Fibroblast of mammary gland (primary cell): ENCODE measurements around the gene SLC5A1.

ENCODE experiments used
- DNase-seq: peaks from one replicate; pipeline ENCODE4 v3.0.0-alpha.2; 2010; ENCODE audit warnings: low read depth
- H3K4me3 ChIP-seq: 2 replicates; pipeline ENCODE4 v1.5.1; 2011; ENCODE audit warnings: low read depth, mild to moderate bottlenecking, low read length, moderate library complexity; ENCODE audit not compliant: control insufficient read depth
- CTCF ChIP-seq: conservative IDR thresholded peaks from 2 replicates; pipeline ENCODE4 v1.5.1; 2011; ENCODE audit warnings: low read depth, low read length, inconsistent platforms; ENCODE audit not compliant: control insufficient read depth, insufficient read depth

Gene SLC5A1

GRCh38 chr22:32044477-32044876 lies 1.4 kb downstream of the SLC5A1 start:
- no peak for DNase-seq
- H3K4me3 ChIP-seq: no peak overlapping the region
- TF ChIP-seq CTCF: no peak

- H3K4me3 ChIP-seq: no peak overlapping the region
- no peak for TF ChIP-seq CTCF
- peak; percentile 7 for DNase-seq
Observed at GRCh38 chr22:32044913-32045312, 1.9 kb downstream of the SLC5A1 start.

- no peak for TF ChIP-seq CTCF
- DNase-seq: no peak
- no peak overlapping the region for H3K4me3 ChIP-seq
Observed at GRCh38 chr22:32048069-32048468, 5.0 kb downstream of the SLC5A1 start.

- H3K4me3 ChIP-seq: no peak overlapping the region
- no peak for TF ChIP-seq CTCF
- DNase-seq: peak; percentile 92
Observed at GRCh38 chr22:32050678-32051515, 7.8 kb downstream of the SLC5A1 start.

GRCh38 chr22:32052244-32052643 lies 9.2 kb downstream of the SLC5A1 start:
- H3K4me3 ChIP-seq: no peak overlapping the region
- no peak for DNase-seq
- TF ChIP-seq CTCF: no peak

GRCh38 chr22:32052936-32053791 lies 10.1 kb downstream of the SLC5A1 start:
- TF ChIP-seq CTCF: no peak
- no peak overlapping the region for H3K4me3 ChIP-seq
- peak; percentile 14 for DNase-seq
